ENCODE results near the gene TBC1D22A.

Gene TBC1D22A

GRCh38 chr22:47069270-47069669 lies 306.8 kb downstream of the TBC1D22A start:
- DNase-seq (ENCODE audit: low read depth in 3 of 3, low spot score in 1 of 3) = no peak

DNA sequence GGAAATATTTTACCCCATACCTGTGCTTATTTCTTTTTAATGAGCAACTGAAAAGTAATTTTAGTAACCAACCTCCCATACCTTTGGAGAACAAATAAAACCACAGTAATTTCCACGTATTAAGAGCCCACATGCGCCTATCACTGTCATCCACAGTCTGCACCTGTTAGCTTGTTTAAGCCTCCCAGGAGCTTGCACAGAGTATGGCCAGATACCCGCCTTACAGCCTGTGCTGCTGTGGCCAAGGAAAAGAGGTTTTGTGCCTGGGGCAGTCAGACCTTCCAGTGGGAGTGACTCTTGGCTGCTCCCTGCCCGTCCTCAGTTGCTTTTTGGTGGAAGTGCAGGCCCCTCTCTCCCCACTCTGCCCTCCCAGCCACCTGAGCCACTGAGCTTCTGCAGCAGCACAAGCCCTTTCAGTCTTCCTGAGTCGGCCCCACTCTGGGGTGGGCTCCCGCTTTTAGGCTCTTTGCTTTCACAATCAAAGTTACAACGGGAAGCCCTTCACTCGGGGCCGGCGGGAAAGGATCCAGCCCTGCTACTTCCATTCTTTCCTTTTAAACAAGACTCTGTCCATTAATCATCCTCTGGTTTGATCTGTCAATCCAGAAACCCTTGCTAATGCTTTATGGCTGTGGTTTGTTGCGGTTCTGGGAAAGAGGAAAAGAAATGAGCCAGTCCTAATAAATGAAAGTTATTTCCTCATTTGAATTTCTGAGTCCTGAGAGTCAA lies 308.8 kb downstream of the TBC1D22A start:
- no peak for DNase-seq (ENCODE audit: low read depth in 3 of 3, low spot score in 1 of 3)

- DNase-seq (ENCODE audit: low read depth in 3 of 3, low spot score in 1 of 3) = no peak
Observed at GRCh38 chr22:47071807-47072641, 309.6 kb downstream of the TBC1D22A start.

GRCh38 chr22:47072642-47072967 lies 310.2 kb downstream of the TBC1D22A start:
- no peak for DNase-seq (ENCODE audit: low read depth in 3 of 3, low spot score in 1 of 3)

- no peak for DNase-seq (ENCODE audit: low read depth in 3 of 3, low spot score in 1 of 3)
Observed at GRCh38 chr22:47073075-47073474, 310.6 kb downstream of the TBC1D22A start.

- no peak for DNase-seq (ENCODE audit: low read depth in 3 of 3, low spot score in 1 of 3)
Observed at GRCh38 chr22:47074105-47074504, 311.7 kb downstream of the TBC1D22A start.

- no peak for DNase-seq (ENCODE audit: low read depth in 3 of 3, low spot score in 1 of 3)
Observed at GRCh38 chr22:47075568-47075967, 313.1 kb downstream of the TBC1D22A start.

DNA sequence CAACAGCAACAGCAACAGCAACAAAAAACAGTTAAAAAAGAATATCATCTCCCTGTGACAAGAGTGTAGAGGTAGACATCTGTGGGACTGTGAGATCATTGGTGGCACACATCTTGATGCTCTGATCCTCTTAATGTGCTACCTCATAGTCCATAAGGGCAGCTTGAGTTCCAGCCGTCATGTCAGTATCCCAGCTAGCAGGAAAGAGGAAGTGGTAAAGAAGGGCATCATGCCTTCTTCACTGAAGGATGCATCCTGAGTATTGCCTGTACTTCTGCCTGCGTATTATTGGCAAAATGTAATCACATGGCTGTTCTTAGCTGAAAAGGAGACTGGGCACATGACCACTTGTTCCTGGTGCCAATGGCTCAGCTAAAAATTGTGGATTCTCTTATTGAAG lies 314.3 kb downstream of the TBC1D22A start:
- DNase-seq (ENCODE audit: low read depth in 3 of 3, low spot score in 1 of 3) = no peak

DNA sequence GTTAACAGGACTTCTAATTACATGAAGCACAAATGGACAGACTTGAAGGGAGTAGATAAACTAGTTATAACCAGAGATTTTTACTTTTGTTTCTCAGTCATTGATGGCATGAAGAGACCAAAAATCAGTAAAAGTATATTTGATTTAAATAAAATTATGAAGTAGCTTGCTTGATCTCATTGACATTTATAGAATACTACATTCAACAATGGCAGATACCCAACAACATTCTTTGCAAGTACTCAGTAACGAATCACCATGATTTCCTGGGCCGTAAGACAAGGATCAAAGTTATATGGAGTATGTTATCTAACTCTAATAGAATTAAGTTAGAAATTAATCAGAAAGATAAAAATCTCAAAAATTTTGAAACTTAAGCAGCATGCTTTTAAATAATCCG lies 317.6 kb downstream of the TBC1D22A start:
- no peak for DNase-seq (ENCODE audit: low read depth in 3 of 3, low spot score in 1 of 3)

DNA sequence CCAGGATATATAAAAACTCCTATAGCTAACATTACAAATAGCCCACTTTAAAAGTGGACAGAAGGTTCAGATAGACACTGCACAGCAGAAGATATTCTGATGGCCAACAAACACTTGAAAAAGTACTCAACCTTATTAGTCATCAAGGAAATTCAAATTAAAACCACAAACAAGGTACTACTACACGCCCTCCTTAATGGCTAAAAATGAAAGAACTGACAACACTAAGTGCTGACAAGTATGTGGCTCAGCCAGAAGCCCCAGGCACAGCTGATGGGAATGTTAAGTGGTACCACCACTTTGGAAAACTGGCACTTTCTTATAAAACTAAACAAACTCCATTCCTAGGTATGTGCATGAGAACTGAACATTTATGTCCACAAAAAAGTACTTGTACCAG lies 320.1 kb downstream of the TBC1D22A start:
- DNase-seq (ENCODE audit: low read depth in 3 of 3, low spot score in 1 of 3) = no peak

GRCh38 chr22:47083379-47083986 lies 321.0 kb downstream of the TBC1D22A start:
- DNase-seq (ENCODE audit: low read depth in 3 of 3, low spot score in 1 of 3) = no peak

- DNase-seq (ENCODE audit: low read depth in 3 of 3, low spot score in 1 of 3) = no peak
Observed at GRCh38 chr22:47084226-47084625, 321.8 kb downstream of the TBC1D22A start.

DNA sequence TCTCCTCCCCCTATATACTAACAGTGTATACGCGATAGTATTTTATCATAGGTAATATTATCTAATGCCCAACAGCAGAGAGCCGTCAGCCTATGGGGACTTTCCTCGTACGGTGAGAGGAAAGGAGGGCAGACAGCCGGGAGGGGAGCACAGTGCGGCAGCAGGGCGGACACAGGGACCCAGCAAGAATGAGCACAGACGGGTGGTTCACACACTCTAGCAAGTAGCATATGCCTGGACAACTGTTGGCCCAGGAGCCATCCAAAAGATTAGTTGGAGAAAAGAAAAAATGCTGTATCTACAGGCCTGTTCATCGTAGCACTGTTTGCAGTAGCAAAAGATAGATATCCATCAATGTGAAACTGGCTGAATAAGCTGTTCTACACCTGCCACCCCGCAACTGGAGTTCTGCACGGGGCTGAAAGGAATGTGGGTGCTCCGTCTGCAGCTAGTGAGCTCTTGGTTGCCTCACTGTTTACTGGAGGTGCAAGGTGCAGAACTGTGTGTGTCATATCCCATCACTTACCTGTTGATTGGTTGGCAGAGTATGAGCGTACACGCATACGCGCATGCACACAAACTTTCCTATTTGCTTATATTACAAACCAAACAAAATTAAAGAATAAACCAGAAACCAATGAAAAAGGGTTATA lies 324.3 kb downstream of the TBC1D22A start:
- no peak for DNase-seq (ENCODE audit: low read depth in 3 of 3, low spot score in 1 of 3)

DNA sequence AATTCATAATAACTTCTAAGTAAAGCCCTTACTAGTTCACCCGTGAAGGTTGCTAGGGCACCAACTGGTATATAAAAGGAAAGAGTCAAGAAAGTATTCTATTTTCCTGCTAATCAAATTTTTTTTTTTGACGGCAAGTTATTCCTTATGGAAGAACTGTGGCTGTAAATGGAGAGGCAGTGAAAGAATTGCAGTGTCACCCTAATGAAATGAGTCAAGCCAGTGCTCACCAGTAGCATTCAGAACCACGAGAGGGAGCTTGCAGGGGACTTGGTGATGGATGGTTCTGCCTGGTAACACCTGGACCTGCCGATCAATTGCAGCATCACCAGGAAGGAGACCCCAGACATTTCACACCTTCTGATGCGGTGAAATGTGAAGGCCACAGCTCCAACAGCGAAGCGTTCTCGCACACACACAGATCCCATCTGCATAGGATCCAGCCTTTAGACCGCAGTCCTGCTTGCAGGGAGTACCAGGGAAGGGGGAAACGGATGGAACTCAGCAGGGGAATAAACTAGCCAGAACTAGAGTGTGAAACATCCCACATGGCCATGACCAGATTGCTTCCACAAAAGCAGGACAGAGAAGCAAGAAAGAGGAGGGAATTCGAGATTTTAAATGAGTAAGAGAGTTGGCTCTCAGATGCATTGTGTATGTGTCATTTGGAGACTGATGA lies 326.2 kb downstream of the TBC1D22A start:
- no peak for DNase-seq (ENCODE audit: low read depth in 3 of 3, low spot score in 1 of 3)

- DNase-seq (ENCODE audit: low read depth in 3 of 3, low spot score in 1 of 3) = no peak
Observed at GRCh38 chr22:47089374-47089773, 326.9 kb downstream of the TBC1D22A start.

GRCh38 chr22:47089796-47090460 lies 327.5 kb downstream of the TBC1D22A start:
- DNase-seq (ENCODE audit: low read depth in 3 of 3, low spot score in 1 of 3) = no peak

DNA sequence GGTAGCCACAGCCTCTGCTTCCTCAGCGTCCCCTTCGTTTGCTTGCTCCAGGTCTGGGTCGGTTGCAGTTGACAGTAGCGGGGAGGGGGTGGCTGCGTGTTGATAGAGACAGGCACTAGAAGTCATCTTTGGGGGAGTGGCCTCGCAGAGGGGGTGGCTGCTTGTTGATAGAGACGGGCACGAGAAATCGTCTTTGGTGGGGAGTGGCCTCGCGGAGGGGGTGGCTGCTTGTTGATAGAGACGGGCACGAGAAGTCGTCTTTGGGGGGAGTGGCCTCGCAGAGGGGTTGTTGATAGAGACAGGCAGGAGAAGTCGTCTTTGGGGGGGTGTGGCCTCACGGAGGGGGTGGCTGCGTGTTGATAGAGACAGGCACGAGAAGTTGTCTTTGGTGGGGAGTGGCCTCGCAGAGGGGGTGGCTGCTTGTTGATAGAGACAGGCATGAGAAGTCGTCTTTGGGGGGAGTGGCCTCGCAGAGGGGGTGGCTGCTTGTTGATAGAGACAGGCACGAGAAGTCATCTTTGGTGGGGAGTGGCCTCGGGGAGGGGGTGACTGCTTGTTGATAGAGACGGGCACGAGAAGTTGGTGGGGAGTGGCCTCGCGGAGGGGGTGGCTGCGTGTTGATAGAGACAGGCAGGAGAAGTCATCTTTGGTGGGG lies 328.3 kb downstream of the TBC1D22A start:
- no peak for DNase-seq (ENCODE audit: low read depth in 3 of 3, low spot score in 1 of 3)

DNA sequence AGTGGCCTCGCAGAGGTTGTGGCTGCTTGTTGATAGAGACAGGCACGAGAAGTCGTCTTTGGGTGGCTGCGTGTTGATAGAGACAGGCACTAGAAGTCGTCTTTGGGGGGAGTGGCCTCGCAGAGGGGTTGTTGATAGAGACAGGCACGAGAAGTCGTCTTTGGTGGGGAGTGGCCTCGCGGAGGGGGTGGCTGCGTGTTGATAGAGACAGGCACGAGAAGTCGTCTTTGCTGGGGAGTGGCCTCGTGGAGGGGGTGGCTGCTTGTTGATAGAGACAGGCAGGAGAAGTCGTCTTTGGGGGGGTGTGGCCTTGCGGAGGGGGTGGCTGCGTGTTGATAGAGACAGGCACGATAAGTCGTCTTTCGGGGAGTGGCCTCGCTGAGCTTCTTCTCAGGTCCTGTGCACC lies 328.8 kb downstream of the TBC1D22A start:
- no peak for DNase-seq (ENCODE audit: low read depth in 3 of 3, low spot score in 1 of 3)

- no peak for DNase-seq (ENCODE audit: low read depth in 3 of 3, low spot score in 1 of 3)
Observed at GRCh38 chr22:47091921-47092700, 329.7 kb downstream of the TBC1D22A start.
